Central memory CD4-positive, alpha-beta T cell (primary cell): ENCODE data around the gene IRGM.
"Not testable (repeated sequence)": the region's sequence is repeated elsewhere in the genome, so short reads cannot be mapped to it uniquely, and the experiment has no call there.

Source experiments
- DNase-seq: peaks from one replicate; pipeline ENCODE4 v3.0.0; 2022
- total RNA-seq, 3 experiments: gene quantifications; one replicate each; lab custom pipeline; 2026; lab: John Stamatoyannopoulos, UW

IRGM gene
- total RNA-seq: 0.46 to 6.8 (median 0.98) reads per million in 3 experiments

- DNase-seq: peak; percentile 44
Measured at GRCh38 chr5:150846308-150846653, at the start of gene IRGM. IRGM (plus strand) TSS chr5:150846521; CDS start chr5:150848124, 1,603 bp downstream.

GRCh38 chr5:150797384-150797783 lies 48.9 kb upstream of the IRGM start:
- no peak for DNase-seq

GRCh38 chr5:150801117-150801927 lies 45.0 kb upstream of the IRGM start:
- peak; percentile 41 for DNase-seq

- DNase-seq: no peak
Measured at GRCh38 chr5:150804388-150804787, 41.9 kb upstream of the IRGM start.

- DNase-seq: no peak
Measured at GRCh38 chr5:150809363-150809762, 37.0 kb upstream of the IRGM start.

- DNase-seq: no peak
Measured at GRCh38 chr5:150815010-150815409, 31.3 kb upstream of the IRGM start.

- no peak for DNase-seq
Measured at GRCh38 chr5:150816946-150817345, 29.4 kb upstream of the IRGM start.

- no peak for DNase-seq
Measured at GRCh38 chr5:150829744-150830143, 16.6 kb upstream of the IRGM start.

- not testable (repeated sequence) for DNase-seq
Measured at GRCh38 chr5:150831821-150832220, 14.5 kb upstream of the IRGM start.

GRCh38 chr5:150836064-150836463 lies 10.3 kb upstream of the IRGM start:
- no peak for DNase-seq

- DNase-seq: no peak
Measured at GRCh38 chr5:150836703-150837102, 9.6 kb upstream of the IRGM start.

GRCh38 chr5:150845185-150845859 lies 999 bp upstream of the IRGM start:
- not testable (repeated sequence) for DNase-seq

GRCh38 chr5:150846654-150847333 lies 473 bp downstream of the IRGM start:
- DNase-seq: peak; percentile 77

- DNase-seq: no peak
Measured at GRCh38 chr5:150847334-150847695, 994 bp downstream of the IRGM start.

- no peak for DNase-seq
Measured at GRCh38 chr5:150848271-150848670, 1.9 kb downstream of the IRGM start.

- no peak for DNase-seq
Measured at GRCh38 chr5:150851039-150851438, 4.7 kb downstream of the IRGM start.

GRCh38 chr5:150853561-150853960 lies 7.2 kb downstream of the IRGM start:
- DNase-seq: no peak

- not testable (repeated sequence) for DNase-seq
Measured at GRCh38 chr5:150856700-150857099, 10.4 kb downstream of the IRGM start.

- DNase-seq: no peak
Measured at GRCh38 chr5:150860246-150860821, 14.0 kb downstream of the IRGM start.

GRCh38 chr5:150862070-150862469 lies 15.7 kb downstream of the IRGM start:
- DNase-seq: no peak

- no peak for DNase-seq
Measured at GRCh38 chr5:150879358-150879757, 33.0 kb downstream of the IRGM start.

- no peak for DNase-seq
Measured at GRCh38 chr5:150895431-150896428, 49.4 kb downstream of the IRGM start.
